ENCODE data around the gene BCO1.
"Not testable (repeated sequence)": the region's sequence is repeated elsewhere in the genome, so short reads cannot be mapped to it uniquely, and the experiment has no call there.

BCO1 gene

DNA sequence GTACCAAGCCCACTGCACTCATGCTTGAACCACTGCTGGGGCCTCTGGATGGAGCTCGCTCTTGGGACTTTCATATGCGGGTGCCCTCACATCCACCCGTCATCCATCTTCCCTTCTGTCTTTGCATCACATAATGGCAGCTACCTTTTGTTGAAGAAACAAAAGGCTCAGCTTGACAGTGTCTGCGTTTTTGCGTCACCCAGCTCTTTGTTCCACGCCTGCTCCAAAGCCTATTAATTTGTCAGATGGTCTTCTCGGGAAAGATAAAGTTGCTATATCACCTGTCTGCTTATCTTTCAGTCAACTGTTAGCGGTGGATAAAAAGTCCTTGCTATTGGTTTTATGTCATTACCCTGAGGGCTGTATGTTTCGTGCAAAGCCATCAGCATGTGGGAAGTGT, 18.1 kb upstream of the BCO1 start:
- H3K4me3 ChIP-seq (ENCODE audit: low read length): no peak overlapping the region
- TF ChIP-seq ZNF274 (IDR thresholded peaks at IDR 0.05; ENCODE audit: low read depth, low read length): no peak

DNA sequence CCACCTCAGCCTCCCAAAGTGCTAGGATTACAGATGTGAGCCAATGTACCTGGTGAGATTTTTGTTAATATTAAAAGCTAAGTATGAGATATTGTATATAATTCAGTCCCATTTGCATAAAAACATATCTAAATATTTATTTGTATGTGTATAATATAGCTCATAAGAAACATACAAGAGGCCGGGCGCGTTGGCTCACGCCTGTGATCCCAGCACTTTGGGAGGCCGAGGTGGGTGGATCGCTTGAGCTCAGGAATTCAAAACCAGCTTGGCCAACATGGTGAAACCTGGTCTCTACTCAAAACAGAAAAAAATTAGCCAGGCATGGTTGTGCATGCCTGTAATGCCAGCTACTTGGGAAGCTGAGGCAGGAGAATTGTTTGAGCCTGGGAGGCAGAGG, 16.8 kb upstream of the BCO1 start:
- H3K4me3 ChIP-seq (ENCODE audit: low read length): no peak overlapping the region

DNA sequence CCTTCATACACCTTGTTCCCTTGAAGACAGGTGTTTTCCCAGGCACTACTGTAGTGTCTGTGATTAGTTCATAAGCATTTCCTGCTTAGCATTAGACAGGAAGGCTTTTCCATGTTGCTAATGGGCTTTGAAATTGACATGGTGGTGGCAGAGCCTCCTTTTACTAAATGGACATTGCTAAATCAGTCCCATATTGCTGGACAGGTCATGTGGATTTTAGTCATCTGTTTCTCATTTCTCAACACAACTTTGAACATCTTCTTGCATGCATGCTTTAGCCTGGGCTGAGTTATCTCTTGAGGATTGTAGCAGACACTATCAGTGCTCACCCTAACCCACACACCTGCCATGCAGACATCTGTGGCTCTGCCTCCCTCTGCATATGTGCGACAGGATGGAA, 13.7 kb upstream of the BCO1 start:
- TF ChIP-seq ZNF274 (IDR thresholded peaks at IDR 0.05; ENCODE audit: low read depth, low read length): no peak
- H3K4me3 ChIP-seq (ENCODE audit: low read length): no peak overlapping the region

More for the DNA sequence above, 16.8 kb upstream of the BCO1 start:
- TF ChIP-seq ZNF274 (IDR thresholded peaks at IDR 0.05; ENCODE audit: low read depth, low read length): no peak

DNA sequence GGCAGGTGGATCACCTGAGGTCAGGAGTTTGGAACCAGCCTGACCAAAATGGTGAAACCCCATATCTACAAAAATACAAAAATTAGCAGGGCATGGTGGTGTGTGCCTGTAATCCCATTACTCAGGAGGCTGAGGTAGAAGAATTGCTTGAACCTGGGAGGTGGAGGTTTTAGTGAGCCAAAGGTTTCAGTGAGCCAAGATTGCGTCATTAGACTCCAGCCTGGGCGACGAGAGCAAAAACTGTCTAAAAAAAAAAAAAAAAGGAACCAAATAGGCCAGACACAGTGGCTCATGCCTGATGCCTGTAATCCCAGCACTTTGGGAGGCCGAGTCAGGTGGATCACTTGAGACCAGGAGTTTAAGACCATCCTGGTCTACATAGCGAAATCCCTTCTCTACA, 12.8 kb upstream of the BCO1 start:
- H3K4me3 ChIP-seq (ENCODE audit: low read length): not testable (repeated sequence)

DNA sequence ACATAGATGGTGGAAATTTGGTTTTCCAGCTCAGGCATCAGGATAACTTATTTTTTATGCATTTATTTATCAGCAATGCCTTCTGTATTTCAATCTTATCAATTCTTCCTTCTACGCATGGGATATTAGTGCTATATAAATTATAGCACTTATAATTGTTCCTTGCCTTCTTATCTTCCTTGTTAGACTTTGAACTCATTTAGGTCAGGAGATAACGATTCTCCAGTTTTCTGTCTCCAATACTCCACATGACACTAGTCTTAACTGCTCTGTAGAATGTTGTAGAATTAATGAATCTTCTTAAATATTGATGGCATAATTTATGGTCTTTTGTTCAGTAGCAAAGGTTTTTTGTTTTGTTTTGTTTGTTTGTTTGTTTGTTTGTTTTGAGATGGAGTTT, 10.7 kb upstream of the BCO1 start:
- TF ChIP-seq ZNF274 (IDR thresholded peaks at IDR 0.05; ENCODE audit: low read depth, low read length): no peak
- no peak overlapping the region for H3K4me3 ChIP-seq (ENCODE audit: low read length)

DNA sequence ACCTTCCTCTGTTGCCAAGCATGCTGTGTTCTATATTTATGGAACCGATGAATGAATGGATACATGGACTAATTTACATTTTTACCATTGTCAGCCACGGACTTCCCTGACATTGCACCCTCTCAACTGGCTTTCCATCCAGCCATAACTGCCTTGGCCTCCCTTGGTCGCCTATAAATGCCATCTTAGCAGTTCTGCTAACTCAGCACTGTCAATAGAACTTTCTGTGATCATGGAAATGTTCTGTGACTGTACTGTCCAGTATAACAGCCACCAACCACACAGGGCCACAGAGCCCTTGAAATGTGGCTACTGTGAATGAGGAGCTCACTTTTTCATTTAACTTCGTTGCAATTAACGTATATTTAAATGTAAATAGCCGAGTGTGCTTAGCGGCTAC, 8.7 kb upstream of the BCO1 start:
- no peak overlapping the region for H3K4me3 ChIP-seq (ENCODE audit: low read length)
- no peak for TF ChIP-seq ZNF274 (IDR thresholded peaks at IDR 0.05; ENCODE audit: low read depth, low read length)

DNA sequence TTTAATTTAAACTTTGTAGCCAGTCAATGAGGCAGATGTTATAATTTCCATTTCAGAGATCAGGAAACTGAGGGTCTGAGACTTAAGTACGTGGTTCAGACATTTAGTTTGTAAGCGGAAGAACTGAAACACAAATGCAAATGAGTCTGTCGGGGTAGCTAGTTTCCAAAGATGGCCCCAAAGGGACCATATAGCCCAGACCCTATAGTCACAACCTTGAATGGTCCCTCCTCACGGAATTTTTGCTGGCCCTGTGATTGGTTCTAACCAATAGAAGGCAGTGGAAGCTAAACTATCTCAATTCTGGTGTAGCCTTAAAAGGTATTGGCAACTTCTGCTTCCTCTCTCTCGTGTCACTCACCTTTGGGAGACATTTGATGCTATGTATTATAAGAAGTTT, 7.5 kb upstream of the BCO1 start:
- H3K4me3 ChIP-seq (ENCODE audit: low read length): no peak overlapping the region
- no peak for TF ChIP-seq ZNF274 (IDR thresholded peaks at IDR 0.05; ENCODE audit: low read depth, low read length)

DNA sequence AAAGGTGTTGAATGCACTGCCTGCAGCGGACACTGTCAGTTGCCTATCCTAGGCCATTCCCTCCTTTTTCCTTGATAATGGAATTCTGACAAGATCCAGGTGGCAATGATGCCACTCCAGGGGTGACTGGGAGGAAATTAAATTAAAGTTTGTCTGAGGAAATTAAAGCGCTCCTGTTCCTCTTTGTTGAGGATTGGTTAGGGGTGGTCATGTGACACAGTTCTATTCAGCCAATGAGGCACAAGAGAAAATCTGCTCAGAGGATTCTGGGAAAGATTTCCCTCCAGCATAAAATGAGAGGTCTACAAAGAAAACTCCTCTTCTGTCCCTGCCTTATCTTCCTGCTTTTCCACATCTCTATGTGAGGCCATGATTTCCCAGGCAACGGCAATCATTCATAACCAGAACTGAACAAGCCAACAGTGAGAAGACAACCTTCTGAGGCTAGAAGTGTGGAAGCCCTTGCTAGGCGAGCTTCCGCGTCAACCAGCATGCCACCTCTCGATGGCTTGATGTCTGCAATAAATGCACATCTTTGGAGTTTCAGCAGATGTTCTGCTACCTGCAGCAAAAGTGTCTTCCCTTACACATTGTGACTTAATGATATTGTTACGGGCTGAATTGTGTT, 5.6 kb upstream of the BCO1 start:
- TF ChIP-seq ZNF274 (IDR thresholded peaks at IDR 0.05; ENCODE audit: low read depth, low read length): no peak
- no peak overlapping the region for H3K4me3 ChIP-seq (ENCODE audit: low read length)

DNA sequence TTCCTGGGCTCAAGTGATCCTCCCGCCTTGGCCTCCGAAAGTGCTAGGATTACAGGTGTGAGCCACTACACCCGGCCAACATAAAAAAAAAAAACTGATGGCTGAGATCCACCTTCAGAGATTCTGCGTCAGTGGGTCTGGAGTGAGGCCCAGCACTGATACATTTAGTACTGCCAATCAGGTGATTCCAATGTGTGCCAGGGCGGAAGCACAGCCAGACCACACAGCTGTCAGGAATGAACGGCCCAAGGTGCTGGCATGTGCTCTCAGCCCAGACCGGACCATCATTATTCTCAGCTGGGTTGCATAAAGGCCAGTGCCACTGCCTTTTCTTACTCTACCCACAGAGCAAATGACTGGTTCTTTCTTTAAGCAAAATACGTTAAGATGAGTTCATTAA, 1.2 kb upstream of the BCO1 start:
- no peak for TF ChIP-seq ZNF274 (IDR thresholded peaks at IDR 0.05; ENCODE audit: low read depth, low read length)
- no peak overlapping the region for H3K4me3 ChIP-seq (ENCODE audit: low read length)

DNA sequence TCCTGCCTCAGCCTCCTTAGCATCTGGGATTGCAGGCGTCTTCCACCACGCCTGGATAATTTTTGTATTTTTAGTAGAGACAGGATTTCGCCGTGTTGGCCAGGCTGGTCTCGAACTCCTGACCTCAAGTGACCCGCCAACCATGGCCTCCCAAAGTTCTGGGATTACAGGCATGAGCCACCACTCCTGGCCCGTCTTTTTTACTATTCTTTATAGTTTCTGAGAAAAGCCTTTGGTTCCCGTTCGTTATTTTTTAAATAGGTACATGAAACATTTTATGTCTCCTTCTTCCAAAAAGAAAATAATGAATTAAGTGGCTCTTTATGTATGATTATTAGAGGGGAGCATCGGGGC, 570 bp upstream of the BCO1 start:
- peak overlapping the region; percentile 47; the same call in 1 of the 2 replicates for H3K4me3 ChIP-seq (ENCODE audit: low read length)

DNA sequence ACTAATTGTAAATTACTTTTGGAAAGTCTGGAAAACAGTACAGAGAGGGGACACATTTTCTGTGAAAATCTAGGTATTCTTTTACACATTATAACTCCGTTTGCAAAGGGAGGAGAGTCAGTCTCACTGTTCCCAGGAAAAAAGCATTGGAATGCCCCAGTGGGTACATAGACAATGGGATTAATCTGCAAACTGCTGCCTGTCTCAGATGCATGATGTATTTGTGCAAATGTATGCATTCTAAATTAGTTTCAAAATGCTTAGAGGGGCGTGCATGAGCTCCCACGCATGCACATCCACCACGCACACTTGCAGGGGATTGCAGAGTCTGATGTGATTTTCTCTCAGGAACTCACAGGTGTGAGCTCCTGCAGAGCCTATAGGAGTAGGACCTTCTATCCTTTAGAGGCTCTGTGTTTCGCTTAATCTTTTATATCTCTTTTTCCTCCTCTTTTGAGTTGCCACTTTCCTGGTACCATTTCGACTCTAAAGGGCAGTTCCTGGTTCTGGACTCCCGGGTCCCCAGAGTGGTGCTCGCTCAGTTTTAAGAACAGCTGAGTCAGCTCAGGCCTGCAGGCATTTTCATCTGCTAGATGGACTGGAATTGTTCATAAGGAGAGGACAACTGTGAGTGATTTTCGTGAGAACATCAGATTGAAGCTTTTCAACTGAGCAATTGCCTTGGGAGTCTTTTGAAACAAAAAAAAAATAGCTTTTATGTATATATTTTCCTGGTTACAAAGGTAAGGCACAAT, 1.1 kb downstream of the BCO1 start:
- TF ChIP-seq ZNF274 (IDR thresholded peaks at IDR 0.05; ENCODE audit: low read depth, low read length): no peak
- H3K4me3 ChIP-seq (ENCODE audit: low read length): no peak overlapping the region; the same call in 1 of the 2 replicates

More for the DNA sequence above, 570 bp upstream of the BCO1 start:
- no peak for TF ChIP-seq ZNF274 (IDR thresholded peaks at IDR 0.05; ENCODE audit: low read depth, low read length)

DNA sequence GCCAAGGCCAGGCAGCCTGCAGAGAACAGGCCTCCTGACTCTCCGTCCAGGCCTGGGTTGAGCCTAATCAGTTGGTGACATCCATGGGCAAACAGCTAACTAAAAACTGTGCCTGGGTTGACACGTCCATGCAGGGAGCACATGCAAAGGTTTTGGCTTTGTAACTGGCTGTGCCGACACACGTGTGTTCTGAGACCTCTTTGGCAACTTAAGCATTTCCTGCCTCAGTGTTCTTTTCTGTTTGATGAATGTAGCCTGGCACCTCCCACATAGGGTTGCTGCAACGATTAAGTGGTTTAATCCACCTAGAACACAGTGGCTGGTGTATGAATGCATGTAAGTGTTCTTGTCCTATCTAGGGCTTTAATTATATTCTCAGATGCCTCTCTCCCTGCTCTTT, 3.2 kb downstream of the BCO1 start:
- H3K4me3 ChIP-seq (ENCODE audit: low read length): no peak overlapping the region
- TF ChIP-seq ZNF274 (IDR thresholded peaks at IDR 0.05; ENCODE audit: low read depth, low read length): no peak

DNA sequence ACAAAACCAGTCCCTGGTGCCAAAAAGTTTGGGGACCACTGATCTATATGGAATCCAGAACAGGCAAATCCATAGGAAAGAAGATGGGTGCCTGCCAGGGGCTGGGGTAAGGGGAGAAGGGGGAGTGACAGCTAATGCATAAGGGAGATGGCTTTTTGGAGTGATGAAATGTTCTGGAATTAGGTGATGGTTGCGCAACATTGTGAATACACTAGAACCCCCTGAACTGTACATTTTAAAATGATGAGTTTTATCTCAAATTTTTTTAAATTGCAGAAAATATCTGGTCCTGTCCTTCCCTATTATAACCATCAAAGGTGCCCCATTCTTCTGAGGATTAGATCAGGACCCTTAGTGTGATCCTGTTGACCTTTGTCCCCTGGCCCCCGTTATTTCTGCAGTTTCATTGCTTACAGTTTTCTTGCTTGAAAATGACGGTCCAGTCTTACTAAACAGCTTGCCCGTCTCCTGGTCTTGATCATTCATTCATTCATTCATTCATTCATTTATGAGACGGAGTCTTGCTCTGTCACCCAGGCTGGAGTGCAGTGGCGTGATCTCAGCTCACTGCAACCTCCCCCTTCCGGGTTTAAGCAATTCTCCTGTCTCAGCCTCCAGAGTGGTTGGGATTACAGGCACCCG, 4.6 kb downstream of the BCO1 start:
- H3K4me3 ChIP-seq (ENCODE audit: low read length): no peak overlapping the region
- TF ChIP-seq ZNF274 (IDR thresholded peaks at IDR 0.05; ENCODE audit: low read depth, low read length): no peak

DNA sequence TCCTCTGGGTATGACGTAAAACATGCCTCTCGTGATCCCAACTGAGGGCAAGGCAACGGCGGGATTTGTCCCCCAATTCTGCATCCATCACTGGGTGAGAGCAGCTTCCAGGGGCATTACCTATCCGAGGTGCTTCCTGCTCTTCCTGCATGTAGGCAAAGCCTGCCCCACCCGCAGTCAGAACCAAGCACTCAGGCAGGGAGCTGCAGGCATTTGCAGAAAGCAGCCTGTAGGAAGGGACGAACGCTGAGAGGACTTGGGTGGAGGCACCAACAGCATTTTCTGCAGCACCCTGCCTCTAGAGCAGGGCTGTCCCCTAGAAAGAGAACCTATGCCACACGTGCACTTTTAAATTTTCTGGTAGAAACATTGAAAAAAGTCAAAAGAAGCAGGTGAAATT, 5.5 kb downstream of the BCO1 start:
- H3K4me3 ChIP-seq (ENCODE audit: low read length): no peak overlapping the region
- TF ChIP-seq ZNF274 (IDR thresholded peaks at IDR 0.05; ENCODE audit: low read depth, low read length): no peak

DNA sequence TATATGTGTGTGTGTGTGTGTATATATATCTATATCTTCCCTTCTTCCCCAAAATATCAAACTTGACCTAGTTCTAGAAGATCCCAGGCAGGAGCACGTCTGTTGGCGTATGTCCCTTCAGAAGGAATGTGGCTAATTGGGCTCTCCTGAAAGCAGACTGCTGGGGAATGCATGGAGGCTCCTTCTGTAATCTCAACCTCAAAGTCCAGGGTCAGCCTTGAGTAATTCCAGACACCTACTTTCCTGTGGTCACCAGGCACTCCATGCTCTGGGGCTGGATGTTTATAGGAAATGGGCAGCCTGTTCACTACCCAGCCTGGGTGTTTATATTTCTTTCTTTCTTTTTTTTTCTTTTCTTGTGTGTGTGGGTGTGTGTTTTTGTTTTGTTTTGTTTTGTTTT, 13.4 kb downstream of the BCO1 start:
- no peak for TF ChIP-seq ZNF274 (IDR thresholded peaks at IDR 0.05; ENCODE audit: low read depth, low read length)
- H3K4me3 ChIP-seq (ENCODE audit: low read length): no peak overlapping the region

Data from GM08714 (cell line).